Pancreas (tissue), 10 donors: ENCODE measurements around the gene SFMBT2. TPM values are rescaled to one million over a fixed set of nuclear protein-coding genes. Genes with fewer than 3 reads are reported as not detected.

ENCODE experiments used
- ATAC-seq, 4 donors: fragments of 200-7000 bp; cut with Tn5 transposase; one replicate each; pipeline versions ENCODE4 v1.8.0 to v1.9.1; 2020; ENCODE audit warnings: mild to moderate bottlenecking in 4 of 4, moderate library complexity in 4 of 4
- DNase-seq, 6 donors: peaks; one replicate each; pipeline ENCODE4 v3.0.0-alpha.2; 2020
- FAIRE-seq: peaks from 2 replicates; lab custom pipeline; 2012; peaks lifted over from hg19 to GRCh38; lab: Jason Lieb, UNC
- H3K27ac ChIP-seq, 4 donors: fragments of 200-600 bp; sonication (generic); 1 replicate in 3 of 4; 2 replicates in 1 of 4; pipeline versions ENCODE4 v1.5.0 to v1.8.0; 2020
- H3K27me3 ChIP-seq, 4 donors: fragments of 200-600 bp; one replicate each; pipeline ENCODE4 v1.8.0; 2021
- H3K36me3 ChIP-seq, 3 donors: fragments of 200-600 bp; sonication (generic) in 1 of 3; one replicate each; pipeline versions ENCODE4 v1.5.0 to v1.8.0; 2020 to 2021
- H3K4me1 ChIP-seq, 3 donors: fragments of 200-600 bp; one replicate each; pipeline ENCODE4 v1.8.0; 2021
- H3K4me3 ChIP-seq, 4 donors: fragments of 200-600 bp; sonication (generic) in 2 of 4; one replicate each; pipeline versions ENCODE4 v1.5.0 to v1.8.0; 2020 to 2021
- H3K9me3 ChIP-seq, 4 donors: fragments of 200-600 bp; one replicate each; pipeline ENCODE4 v1.8.0; 2021
- CTCF ChIP-seq, 4 donors: fragments of 200-600 bp; sonication (generic) in 3 of 4; IDR thresholded peaks; one replicate each; pipeline versions ENCODE4 v1.5.0 to v1.8.0; 2021; ENCODE audit warnings: antibody characterized with exemption in 4 of 4
- WGBS, 2 donors: extraction: QIAGEN DNeasy Blood & Tissue Kit; methylation state at CpG; one replicate each; pipeline ENCODE4 v1.1.7; 2013; 5-methylcytosine and 5-hydroxymethylcytosine counted together
- intact Hi-C, 3 donors: fragments of 100-400 bp; cut with DNase I; formaldehyde crosslinking; loops; one replicate each; pipeline versions ENCODE4 v1.11.1 to v1.14.2; 2022
- polyA plus RNA-seq, 2 donors: library from polyadenylated mRNA; stranded (reverse); fragments of 200-250 nt; gene quantifications; one replicate each; pipeline ENCODE4 v1.2.3, GENCODE V29; 2013
- total RNA-seq, 6 donors: library from RNA; stranded (reverse); fragmentation: NEBNext Ultra II Directional in 4 of 6; extraction: Animal tissue kit (Norgen Biotek cat#: 25700) in 4 of 6; gene quantifications; one replicate each; pipeline versions ENCODE4 v1.2.1 to v1.2.4, GENCODE V29; 2021 to 2023
- donor health status: healthy with polysubstance abuse.
- donor health status: DM: no; HTN: no; CAD: no; lungs with moderate emphysema.
- donor health status: DM: no; HTN: no; CAD: no.
- donor health status: control.
- donor health status: control.
- donor health status: Bipolar disorder and iron deficiency.
- donor health status: DM: yes; HTN: yes; CAD: no.
- donor health status: DM: no; HTN: no; CAD: no.
- donor health status: DM: no; HTN: no; CAD: no.
- donor health status: DM: yes; HTN: yes; CAD: no.

Gene SFMBT2
- total and polyA plus RNA-seq, 8 donors: 0.65 to 9.4 (median 1.9) TPM

DNA sequence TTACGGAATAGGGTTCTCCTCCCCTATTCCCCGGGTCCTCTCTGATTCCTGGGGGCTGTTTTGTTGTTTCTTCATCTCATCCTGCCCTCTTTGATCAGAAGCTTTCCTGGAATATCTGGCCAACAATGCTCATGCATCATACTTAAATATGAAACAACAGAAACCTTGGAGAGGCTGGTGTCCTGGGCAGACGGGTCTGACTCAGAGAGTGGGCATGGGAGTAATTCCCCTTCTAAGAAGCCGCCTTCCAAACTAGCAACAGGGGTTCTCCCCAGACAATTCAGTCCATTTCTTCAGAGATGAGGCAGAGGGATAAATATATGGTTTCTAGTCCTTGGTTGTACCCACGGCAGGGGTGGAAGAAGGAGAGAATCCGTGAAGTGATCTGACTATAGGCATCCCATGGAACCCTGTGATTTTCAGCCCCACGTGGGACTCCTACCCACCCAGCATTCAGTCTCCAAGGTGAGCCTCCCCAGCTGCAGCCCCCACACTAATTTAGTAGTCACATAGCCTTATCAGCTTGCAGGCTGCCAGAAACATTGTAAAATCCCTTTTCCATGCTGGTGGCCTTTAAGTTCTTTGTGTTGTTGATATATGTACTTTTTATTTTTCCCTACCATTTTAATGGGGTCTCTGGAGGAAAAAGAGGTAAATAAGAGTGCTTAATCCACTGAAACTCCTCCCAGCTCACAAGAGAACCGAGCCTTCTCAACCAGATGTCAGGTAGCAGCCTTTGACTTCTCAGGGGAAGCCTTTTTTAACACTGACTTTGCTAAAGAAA, 119.2 kb downstream of the SFMBT2 start:
- 61 to 72% methylated on average over 8 of the region's 8 CpGs for WGBS, 2 donors
- H3K36me3 ChIP-seq: no peaks in the 10 kb centered on the region
- no peaks in the 10 kb centered on the region for H3K4me1 ChIP-seq
- no peaks in the 10 kb centered on the region for H3K9me3 ChIP-seq
- no peaks in the 10 kb centered on the region for H3K27me3 ChIP-seq
- no peak overlapping the region for H3K4me3 ChIP-seq
- no peak for FAIRE-seq
- no peak overlapping the region for H3K27ac ChIP-seq
- TF ChIP-seq CTCF (IDR thresholded peaks at IDR 0.05): no peak
- no peak for DNase-seq
- intact Hi-C loops: no loop called here
- no peak for ATAC-seq

DNA sequence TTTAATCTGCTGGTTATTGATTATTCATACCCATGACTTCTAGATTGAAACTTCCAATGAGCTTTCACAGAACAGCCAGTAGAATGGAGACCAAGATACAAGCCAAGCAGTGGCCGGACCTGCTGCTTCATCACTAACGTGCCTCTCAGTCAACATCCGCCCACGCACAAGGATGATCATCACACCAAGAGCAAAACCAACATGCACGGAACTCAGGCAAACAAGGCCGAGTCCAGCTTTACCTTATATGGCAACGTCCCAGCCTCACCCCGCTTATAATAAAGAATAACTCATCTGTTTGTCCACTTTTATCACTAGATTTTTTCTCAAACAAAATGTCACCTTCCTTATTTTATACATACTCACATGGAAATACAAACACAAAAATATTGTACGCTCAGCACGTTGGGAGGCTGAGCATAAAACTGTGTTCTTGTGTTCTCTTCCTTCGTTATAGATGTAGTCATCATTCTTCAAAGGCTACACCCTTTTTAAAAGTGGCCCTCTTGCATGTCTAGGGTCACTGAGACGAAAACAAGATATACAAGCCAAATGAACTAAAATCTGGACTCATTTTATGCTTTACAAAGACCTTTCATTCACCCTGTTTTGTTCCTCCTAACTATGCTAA, 122.7 kb downstream of the SFMBT2 start:
- H3K4me1 ChIP-seq: no peaks in the 10 kb centered on the region
- ATAC-seq (peak in 1 of 4 donors; percentile 30), FAIRE-seq (no peak), DNase-seq (no peak)
- no peaks in the 10 kb centered on the region for H3K27me3 ChIP-seq
- intact Hi-C loops: no loop called here
- H3K9me3 ChIP-seq: no peaks in the 10 kb centered on the region
- H3K27ac ChIP-seq: no peak overlapping the region
- TF ChIP-seq CTCF (IDR thresholded peaks at IDR 0.05): no peak
- WGBS, 2 donors: 73 to 86% methylated on average over 12 of the region's 12 CpGs
- H3K4me3 ChIP-seq: no peak overlapping the region
- no peaks in the 10 kb centered on the region for H3K36me3 ChIP-seq

DNA sequence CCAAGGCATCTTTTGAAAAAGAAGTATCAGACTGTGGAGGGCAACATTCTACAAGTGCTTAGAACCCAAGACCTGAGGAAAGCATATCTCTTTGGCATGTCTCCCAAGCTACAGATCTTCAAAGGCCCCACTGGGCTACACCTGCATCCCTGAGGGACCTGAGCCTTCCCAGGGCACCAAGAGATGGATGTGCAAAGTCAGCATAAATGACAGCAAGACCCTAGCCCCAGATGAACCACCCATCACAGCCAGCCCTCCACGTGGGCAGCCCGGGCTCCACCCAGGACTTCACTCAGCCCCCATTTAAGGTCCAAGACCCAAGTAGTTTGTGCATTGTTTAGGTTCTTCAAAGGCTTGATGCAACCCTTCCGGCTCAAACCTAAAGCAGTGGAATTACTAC, 123.5 kb downstream of the SFMBT2 start:
- DNase-seq (no peak), FAIRE-seq (no peak), ATAC-seq (no peak)
- H3K27ac ChIP-seq: no peak overlapping the region
- no peaks in the 10 kb centered on the region for H3K27me3 ChIP-seq
- H3K4me3 ChIP-seq: no peak overlapping the region
- no peak for TF ChIP-seq CTCF (IDR thresholded peaks at IDR 0.05)
- H3K9me3 ChIP-seq: no peaks in the 10 kb centered on the region
- H3K4me1 ChIP-seq: no peaks in the 10 kb centered on the region
- H3K36me3 ChIP-seq: no peaks in the 10 kb centered on the region
- intact Hi-C loops: no loop called here
- WGBS, 2 donors: 87 to 95% methylated on average over 3 of the region's 3 CpGs

DNA sequence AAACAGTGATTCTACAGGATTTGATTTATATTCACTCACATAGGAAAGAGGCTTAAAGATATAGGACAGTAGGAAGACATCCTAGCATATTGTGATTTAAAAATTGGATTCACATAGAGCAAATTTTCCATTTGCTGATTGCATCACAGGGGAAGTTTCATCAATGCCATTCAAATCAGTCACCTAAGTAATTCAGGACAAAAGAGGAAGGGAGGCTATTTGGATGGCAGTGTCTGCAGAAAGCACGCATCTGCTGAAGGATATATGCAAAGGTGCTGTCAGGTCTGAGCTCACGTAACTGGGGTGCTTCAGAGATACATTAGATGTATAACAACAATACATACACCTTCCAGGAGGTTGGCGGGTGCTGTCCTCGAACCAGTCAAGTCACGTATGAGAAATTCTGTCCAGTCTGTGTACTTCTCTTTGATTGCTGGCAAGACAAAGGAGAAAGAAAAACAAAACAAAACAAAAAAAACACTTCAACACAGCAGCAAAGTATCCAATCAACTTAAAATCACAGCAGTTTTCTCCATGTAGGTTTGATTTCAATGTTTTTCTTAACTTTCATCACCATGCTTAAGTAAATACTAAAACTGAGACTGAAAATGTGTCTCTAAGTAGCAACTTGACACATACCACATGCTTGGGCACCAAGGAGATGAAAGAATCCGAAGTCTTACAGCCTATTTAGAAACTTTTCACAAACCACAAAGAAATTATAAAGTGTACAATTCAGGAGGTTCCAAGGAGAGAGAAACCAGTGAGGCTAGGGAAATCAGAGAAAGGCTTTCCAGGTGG, 125.1 kb downstream of the SFMBT2 start:
- DNase-seq (no peak), FAIRE-seq (no peak), ATAC-seq (no peak)
- 68 to 84% methylated on average over 6 of the region's 6 CpGs for WGBS, 2 donors
- no peak overlapping the region for H3K27ac ChIP-seq
- H3K4me3 ChIP-seq: no peak overlapping the region
- H3K36me3 ChIP-seq: no peaks in the 10 kb centered on the region
- H3K4me1 ChIP-seq: no peaks in the 10 kb centered on the region
- TF ChIP-seq CTCF (IDR thresholded peaks at IDR 0.05): no peak
- no peaks in the 10 kb centered on the region for H3K9me3 ChIP-seq
- intact Hi-C loops: no loop called here
- no peaks in the 10 kb centered on the region for H3K27me3 ChIP-seq
